ENCODE measurements around the gene PHB1. TPM values are rescaled to one million over a fixed set of nuclear protein-coding genes. Genes with fewer than 3 reads are reported as not detected.

PHB1 gene
- total RNA-seq, 2 donors from 2014 or later = 229 to 487 TPM

DNA sequence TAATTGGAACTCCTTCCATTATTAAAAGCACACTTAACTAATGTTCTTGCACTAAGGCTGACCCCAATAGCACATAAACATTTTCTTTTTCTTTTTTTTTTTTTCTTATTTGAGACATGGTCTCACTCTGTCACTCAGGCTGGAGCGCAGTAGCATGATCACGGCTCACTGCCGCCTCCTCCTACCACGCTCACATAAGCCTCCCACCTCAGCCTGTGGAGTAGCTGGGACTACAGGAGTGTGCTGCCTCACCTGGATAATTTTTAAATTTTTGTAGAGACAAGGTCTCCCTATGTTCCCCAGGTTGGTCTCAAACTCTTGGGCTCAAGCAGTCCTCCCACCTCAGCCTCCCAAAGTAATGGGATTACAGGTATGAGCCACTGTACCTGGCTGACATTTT lies 51.4 kb downstream of the PHB1 start:
- Histone ChIP-seq H3K27me3 (no peaks in the 10 kb centered on the region), H3K9me3 (no peaks in the 10 kb centered on the region), H3K36me3 (no peaks in the 10 kb centered on the region), H3K27ac (no peak overlapping the region), H3K4me1 (peaks cover 14% of the 10 kb centered on the region), H3K9ac (ENCODE audit: low read depth in 2 of 2, low read length in 2 of 2) (no peak overlapping the region), H3K4me3 (no peak overlapping the region)
- intact Hi-C loops (cut with DNase I) = no loop called here
- no peak for DNase-seq
- TF ChIP-seq, protein P1, sequence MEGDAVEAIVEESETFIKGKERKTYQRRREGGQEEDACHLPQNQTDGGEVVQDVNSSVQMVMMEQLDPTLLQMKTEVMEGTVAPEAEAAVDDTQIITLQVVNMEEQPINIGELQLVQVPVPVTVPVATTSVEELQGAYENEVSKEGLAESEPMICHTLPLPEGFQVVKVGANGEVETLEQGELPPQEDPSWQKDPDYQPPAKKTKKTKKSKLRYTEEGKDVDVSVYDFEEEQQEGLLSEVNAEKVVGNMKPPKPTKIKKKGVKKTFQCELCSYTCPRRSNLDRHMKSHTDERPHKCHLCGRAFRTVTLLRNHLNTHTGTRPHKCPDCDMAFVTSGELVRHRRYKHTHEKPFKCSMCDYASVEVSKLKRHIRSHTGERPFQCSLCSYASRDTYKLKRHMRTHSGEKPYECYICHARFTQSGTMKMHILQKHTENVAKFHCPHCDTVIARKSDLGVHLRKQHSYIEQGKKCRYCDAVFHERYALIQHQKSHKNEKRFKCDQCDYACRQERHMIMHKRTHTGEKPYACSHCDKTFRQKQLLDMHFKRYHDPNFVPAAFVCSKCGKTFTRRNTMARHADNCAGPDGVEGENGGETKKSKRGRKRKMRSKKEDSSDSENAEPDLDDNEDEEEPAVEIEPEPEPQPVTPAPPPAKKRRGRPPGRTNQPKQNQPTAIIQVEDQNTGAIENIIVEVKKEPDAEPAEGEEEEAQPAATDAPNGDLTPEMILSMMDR (IDR thresholded peaks at IDR 0.05) = no peak

DNA sequence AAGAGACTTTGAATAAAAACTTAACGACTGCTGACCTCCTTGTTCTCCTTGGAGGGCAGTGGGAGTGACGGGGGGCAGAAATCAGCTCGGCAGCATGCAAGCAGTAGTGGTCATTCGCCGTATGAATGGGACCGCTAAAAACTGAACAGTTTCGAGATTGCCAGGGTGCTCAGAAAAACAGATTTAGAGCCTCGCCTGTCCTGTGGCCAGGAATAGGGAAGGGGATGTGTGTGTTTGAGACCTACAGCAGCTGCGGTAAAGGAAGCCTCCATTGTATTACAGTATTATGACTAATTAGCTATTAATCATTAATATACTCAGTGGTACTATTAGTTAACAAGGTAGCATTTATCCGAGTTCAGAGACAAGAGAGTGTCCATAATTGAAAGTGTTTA lies 52.0 kb downstream of the PHB1 start:
- Histone ChIP-seq H3K4me3 (peak overlapping the region; percentile 63), H3K27ac (peak overlapping the region; percentile 89), H3K9ac (ENCODE audit: low read depth in 2 of 2, low read length in 2 of 2) (peak overlapping the region; percentile 57 to 77), H3K36me3 (no peaks in the 10 kb centered on the region), H3K9me3 (no peaks in the 10 kb centered on the region), H3K27me3 (no peaks in the 10 kb centered on the region), H3K4me1 (peaks cover 14% of the 10 kb centered on the region)
- intact Hi-C loops (cut with DNase I) = no loop called here
- no peak for DNase-seq
- TF ChIP-seq, protein P1 (IDR thresholded peaks at IDR 0.05) = no peak

DNA sequence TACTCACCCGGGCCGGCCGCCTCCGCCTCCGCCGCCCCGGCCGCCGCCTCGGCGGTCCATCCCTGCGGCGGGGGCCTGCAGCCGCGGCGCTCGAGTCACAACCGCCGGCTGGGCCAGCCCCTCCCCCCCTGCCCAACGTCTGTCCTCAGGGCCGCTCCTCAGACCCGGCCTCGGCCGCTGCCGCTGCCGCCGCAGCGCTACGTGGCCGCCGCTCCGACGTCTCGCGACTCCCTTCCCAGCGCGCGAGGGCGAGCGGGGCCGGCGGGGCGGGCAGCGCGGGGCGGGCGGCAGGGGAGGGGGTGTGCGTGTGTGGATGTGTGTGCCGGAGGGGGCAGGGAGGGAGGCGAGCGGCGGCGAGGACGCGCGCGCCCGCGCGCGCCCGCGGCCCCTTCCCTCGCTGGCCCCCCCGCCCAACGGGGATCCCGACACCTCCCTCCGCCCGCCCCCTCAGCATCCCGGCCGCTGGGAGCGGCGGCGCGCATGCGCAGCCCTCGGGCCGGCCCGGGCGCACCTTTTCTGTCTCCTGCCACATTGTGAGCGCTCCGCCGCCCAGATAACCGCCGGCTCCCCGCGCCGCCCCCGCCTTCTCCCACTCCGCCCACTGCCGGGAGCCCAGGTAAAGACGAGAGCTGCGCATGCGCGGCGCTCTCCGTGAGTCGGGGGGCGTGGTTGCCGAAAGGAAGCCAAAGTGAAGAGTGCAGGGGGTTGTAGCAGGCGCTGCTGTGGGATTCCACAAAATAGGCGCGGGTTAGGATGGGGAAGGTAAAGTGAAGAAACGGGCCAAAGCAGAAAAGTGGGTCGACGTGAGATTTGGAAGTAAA lies 52.6 kb downstream of the PHB1 start, which contains the start of gene ZNF652:
Gene ZNF652 (minus strand): TSS at position 349 of the 821 bp plus-strand sequence. CDS start 44,525 bp downstream, outside the sequence.
- TF ChIP-seq, protein P1 (IDR thresholded peaks at IDR 0.05) = no peak
- Histone ChIP-seq H3K9me3 (no peaks in the 10 kb centered on the region), H3K9ac (ENCODE audit: low read depth in 2 of 2, low read length in 2 of 2) (peak within 1 kb of the TSS; percentile 90 to 93), H3K27me3 (no peaks in the 10 kb centered on the region), H3K36me3 (no peaks in the 10 kb centered on the region), H3K4me3 (peak within 1 kb of the TSS; percentile 63), H3K4me1 (peaks cover 14% of the 10 kb centered on the region), H3K27ac (peak within 1 kb of the TSS; percentile 89)
- intact Hi-C loops (cut with DNase I) = no loop called here
- peak; percentile 96 for DNase-seq

DNA sequence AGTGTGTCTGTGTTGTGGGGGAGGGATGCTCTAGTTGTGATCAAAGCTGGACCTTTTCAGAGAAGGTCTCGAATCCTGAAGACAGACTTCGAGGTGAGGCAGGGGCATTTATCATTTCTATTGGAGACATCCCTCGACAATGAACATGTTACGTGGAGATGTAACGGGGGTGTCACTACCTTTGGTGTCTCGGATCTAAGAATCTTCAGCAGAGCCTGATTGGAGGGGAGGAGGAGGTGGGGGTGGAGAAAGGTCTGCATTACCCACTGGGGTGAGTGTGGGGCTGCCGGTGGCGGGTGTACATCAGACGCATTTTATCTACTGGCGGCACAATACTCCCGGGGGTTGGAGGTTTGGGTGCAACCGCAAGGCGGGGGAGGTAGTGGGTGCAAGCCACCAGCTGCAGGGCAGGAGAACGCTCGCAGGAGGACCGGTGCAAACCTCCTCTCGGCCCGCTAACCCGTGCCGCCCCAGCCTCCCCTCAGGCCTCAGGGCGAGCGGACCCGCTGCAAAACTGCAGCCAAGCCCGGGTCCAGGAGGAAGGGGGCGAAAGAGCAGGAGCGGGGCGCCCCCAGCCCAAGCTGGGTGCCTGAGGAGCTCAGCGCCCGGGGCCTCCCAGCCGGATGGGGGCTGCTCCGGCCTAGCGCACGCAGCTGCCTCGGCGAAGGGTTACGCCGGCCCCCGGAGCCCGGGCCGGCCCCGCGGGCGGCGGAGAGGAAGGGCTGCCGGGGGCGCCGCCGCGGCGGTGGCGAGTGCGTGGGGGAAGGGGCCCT lies 53.4 kb downstream of the PHB1 start:
- no peaks in the 10 kb centered on the region for H3K36me3 ChIP-seq
- intact Hi-C loops (cut with DNase I) = no loop called here
- peak overlapping the region; percentile 90 to 93 for H3K9ac ChIP-seq (ENCODE audit: low read depth in 2 of 2, low read length in 2 of 2)
- DNase-seq = peak; percentile 66
- TF ChIP-seq, protein P1 (IDR thresholded peaks at IDR 0.05) = no peak
- H3K4me3 ChIP-seq = peak overlapping the region; percentile 63
- H3K27ac ChIP-seq = peak overlapping the region; percentile 89
- H3K27me3 ChIP-seq = no peaks in the 10 kb centered on the region
- H3K9me3 ChIP-seq = no peaks in the 10 kb centered on the region
- peaks cover 14% of the 10 kb centered on the region for H3K4me1 ChIP-seq

DNA sequence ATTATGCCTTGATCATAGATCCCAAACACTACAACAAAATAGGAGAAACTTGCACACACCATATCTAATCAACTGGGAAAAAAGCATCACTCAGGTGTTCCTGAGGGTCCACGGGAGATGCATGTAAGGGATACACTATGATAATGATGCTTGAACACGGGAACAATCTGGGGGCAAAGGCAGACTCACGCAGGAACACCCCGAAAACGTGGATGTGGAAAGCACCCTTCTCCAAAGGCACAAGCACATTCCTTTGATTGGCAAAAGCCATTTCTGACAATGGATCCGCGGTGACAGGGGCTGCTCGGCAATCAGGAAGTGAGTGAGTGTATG lies 53.9 kb downstream of the PHB1 start:
- H3K4me3 ChIP-seq = peak overlapping the region; percentile 63
- peak overlapping the region; percentile 89 for H3K27ac ChIP-seq
- peaks cover 14% of the 10 kb centered on the region for H3K4me1 ChIP-seq
- H3K9me3 ChIP-seq = no peaks in the 10 kb centered on the region
- intact Hi-C loops (cut with DNase I) = no loop called here
- no peak for DNase-seq
- H3K9ac ChIP-seq (ENCODE audit: low read depth in 2 of 2, low read length in 2 of 2) = peak overlapping the region; percentile 15 to 90
- no peaks in the 10 kb centered on the region for H3K36me3 ChIP-seq
- H3K27me3 ChIP-seq = no peaks in the 10 kb centered on the region
- TF ChIP-seq, protein P1 (IDR thresholded peaks at IDR 0.05) = no peak
